VCaP (cell line): ENCODE data around the gene CT45A7.
"Not testable (repeated sequence)": the region's sequence is repeated elsewhere in the genome, so short reads cannot be mapped to it uniquely, and the experiment has no call there.

Experiments used
- H3K27ac ChIP-seq: fragments of 450-650 bp; 2 replicates; pipeline ENCODE4 v1.5.1; 2017

Gene CT45A7, protein sequence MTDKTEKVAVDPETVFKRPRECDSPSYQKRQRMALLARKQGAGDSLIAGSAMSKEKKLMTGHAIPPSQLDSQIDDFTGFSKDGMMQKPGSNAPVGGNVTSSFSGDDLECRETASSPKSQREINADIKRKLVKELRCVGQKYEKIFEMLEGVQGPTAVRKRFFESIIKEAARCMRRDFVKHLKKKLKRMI

DNA sequence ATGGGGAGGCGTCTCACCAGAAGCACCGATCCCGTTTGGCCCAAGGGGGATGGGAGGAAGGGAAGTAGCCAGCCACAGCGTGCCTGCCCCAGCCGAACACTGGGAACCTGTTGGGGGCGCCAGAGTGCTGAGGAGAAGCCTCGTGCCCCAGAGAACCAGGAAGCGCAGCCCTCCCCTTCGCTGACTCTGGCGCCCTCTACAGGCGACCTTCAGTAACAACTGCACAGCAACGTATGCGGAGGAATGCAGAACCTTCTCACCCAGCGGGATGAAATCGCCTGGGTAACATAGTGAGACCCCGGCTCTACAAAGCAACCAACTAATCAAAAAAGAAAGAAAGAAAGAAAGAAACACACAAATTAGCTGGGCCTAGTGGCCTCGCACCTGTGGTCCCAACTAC is at the start of gene CT45A7:
Gene CT45A7 (minus strand): TSS at position 101 of the 400 bp plus-strand sequence. CDS start 3,747 bp downstream, outside the sequence.
- not testable (repeated sequence) for H3K27ac ChIP-seq

DNA sequence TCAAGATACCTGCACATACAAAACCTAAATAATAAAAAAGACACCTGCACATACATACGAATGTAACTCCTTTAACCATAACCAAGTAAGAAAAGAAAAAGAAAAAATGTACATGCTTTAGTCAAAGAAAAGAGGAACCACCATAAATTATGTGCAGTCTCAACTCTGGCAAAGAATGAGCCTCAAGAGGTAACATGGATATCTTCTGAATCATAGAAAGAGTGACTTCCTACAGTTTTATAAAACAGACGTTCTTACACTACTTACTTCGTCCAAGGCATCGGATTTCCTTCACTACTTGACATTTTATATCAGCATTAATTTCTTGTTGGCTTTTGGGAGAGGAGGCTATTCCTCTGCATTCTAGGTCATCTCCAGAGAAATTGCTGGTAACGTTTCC is 45.7 kb upstream of the CT45A7 start:
- H3K27ac ChIP-seq, result not testable (repeated sequence)

DNA sequence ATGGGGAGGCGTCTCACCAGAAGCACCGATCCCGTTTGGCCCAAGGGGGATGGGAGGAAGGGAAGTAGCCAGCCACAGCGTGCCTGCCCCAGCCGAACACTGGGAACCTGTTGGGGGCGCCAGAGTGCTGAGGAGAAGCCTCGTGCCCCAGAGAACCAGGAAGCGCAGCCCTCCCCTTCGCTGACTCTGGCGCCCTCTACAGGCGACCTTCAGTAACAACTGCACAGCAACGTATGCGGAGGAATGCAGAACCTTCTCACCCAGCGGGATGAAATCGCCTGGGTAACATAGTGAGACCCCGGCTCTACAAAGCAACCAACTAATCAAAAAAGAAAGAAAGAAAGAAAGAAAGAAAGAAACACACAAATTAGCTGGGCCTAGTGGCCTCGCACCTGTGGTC is 34.6 kb upstream of the CT45A7 start, which contains the start of gene CT45A9:
Gene CT45A9 (minus strand): TSS at position 101 of the 400 bp plus-strand sequence. CDS start 3,751 bp downstream, outside the sequence.
- H3K27ac ChIP-seq, result not testable (repeated sequence)

DNA sequence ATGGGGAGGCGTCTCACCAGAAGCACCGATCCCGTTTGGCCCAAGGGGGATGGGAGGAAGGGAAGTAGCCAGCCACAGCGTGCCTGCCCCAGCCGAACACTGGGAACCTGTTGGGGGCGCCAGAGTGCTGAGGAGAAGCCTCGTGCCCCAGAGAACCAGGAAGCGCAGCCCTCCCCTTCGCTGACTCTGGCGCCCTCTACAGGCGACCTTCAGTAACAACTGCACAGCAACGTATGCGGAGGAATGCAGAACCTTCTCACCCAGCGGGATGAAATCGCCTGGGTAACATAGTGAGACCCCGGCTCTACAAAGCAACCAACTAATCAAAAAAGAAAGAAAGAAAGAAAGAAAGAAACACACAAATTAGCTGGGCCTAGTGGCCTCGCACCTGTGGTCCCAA is 17.4 kb upstream of the CT45A7 start, which contains the start of gene CT45A8:
Gene CT45A8 (minus strand): TSS at position 101 of the 400 bp plus-strand sequence. CDS start 3,755 bp downstream, outside the sequence.
- H3K27ac ChIP-seq, result not testable (repeated sequence)

DNA sequence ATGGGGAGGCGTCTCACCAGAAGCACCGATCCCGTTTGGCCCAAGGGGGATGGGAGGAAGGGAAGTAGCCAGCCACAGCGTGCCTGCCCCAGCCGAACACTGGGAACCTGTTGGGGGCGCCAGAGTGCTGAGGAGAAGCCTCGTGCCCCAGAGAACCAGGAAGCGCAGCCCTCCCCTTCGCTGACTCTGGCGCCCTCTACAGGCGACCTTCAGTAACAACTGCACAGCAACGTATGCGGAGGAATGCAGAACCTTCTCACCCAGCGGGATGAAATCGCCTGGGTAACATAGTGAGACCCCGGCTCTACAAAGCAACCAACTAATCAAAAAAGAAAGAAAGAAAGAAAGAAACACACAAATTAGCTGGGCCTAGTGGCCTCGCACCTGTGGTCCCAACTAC is 17.2 kb downstream of the CT45A7 start, which contains the start of gene CT45A2:
Gene CT45A2 (minus strand): TSS at position 101 of the 400 bp plus-strand sequence. CDS start 3,747 bp downstream, outside the sequence.
- not testable (repeated sequence) for H3K27ac ChIP-seq

DNA sequence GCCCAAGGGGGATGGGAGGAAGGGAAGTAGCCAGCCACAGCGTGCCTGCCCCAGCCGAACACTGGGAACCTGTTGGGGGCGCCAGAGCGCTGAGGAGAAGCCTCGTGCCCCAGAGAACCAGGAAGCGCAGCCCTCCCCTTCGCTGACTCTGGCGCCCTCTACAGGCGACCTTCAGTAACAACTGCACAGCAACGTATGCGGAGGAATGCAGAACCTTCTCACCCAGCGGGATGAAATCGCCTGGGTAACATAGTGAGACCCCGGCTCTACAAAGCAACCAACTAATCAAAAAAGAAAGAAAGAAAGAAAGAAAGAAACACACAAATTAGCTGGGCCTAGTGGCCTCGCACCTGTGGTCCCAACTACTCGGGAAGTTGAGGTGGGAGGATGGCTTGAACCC is 34.4 kb downstream of the CT45A7 start, which contains the start of gene CT45A6:
Gene CT45A6 (minus strand): TSS at position 101 of the 400 bp plus-strand sequence. CDS start 3,794 bp downstream, outside the sequence.
- H3K27ac ChIP-seq, result not testable (repeated sequence)

DNA sequence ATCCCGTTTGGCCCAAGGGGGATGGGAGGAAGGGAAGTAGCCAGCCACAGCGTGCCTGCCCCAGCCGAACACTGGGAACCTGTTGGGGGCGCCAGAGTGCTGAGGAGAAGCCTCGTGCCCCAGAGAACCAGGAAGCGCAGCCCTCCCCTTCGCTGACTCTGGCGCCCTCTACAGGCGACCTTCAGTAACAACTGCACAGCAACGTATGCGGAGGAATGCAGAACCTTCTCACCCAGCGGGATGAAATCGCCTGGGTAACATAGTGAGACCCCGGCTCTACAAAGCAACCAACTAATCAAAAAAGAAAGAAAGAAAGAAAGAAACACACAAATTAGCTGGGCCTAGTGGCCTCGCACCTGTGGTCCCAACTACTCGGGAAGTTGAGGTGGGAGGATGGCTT is 51.7 kb downstream of the CT45A7 start, which contains the start of gene CT45A5:
Gene CT45A5 (minus strand): TSS at position 101 of the 400 bp plus-strand sequence. CDS start 3,774 bp downstream, outside the sequence.
- not testable (repeated sequence) for H3K27ac ChIP-seq
